ENCODE data around the gene PILRB.

The PILRB gene

DNA sequence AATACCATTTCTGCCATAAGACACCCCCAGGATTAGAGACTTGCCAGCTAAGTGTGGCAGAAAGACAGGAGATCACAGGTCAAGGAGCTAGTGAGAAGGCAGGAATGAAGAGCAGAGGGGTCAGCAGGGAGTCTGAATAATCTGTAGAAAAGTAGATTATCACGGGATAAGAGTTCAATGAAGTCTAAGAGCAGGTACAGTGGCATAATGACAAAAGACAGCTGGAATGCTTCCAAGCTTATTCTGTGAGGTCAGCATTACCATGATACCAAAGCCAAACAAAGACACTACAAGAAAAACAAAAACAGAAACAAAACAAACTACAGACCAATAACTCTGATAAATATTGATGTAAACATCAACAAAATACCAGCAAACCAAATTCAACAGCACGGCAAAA, 36.2 kb downstream of the PILRB start:
- no peak overlapping the region for H3K27ac ChIP-seq (ENCODE audit: poor library complexity, severe bottlenecking)
- no peaks in the 10 kb centered on the region for H3K4me1 ChIP-seq (ENCODE audit: insufficient read depth, poor library complexity, severe bottlenecking)
- TF ChIP-seq, protein P1, sequence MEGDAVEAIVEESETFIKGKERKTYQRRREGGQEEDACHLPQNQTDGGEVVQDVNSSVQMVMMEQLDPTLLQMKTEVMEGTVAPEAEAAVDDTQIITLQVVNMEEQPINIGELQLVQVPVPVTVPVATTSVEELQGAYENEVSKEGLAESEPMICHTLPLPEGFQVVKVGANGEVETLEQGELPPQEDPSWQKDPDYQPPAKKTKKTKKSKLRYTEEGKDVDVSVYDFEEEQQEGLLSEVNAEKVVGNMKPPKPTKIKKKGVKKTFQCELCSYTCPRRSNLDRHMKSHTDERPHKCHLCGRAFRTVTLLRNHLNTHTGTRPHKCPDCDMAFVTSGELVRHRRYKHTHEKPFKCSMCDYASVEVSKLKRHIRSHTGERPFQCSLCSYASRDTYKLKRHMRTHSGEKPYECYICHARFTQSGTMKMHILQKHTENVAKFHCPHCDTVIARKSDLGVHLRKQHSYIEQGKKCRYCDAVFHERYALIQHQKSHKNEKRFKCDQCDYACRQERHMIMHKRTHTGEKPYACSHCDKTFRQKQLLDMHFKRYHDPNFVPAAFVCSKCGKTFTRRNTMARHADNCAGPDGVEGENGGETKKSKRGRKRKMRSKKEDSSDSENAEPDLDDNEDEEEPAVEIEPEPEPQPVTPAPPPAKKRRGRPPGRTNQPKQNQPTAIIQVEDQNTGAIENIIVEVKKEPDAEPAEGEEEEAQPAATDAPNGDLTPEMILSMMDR (IDR thresholded peaks at IDR 0.05; ENCODE audit: poor library complexity, severe bottlenecking) = no peak
- DNase-seq (ENCODE audit: low spot score) = no peak
- H3K36me3 ChIP-seq (ENCODE audit: low read depth) = no peaks in the 10 kb centered on the region
- H3K9me3 ChIP-seq (ENCODE audit: severe bottlenecking) = no peaks in the 10 kb centered on the region
- no peaks in the 10 kb centered on the region for H3K27me3 ChIP-seq (ENCODE audit: insufficient read depth, poor library complexity, severe bottlenecking)
- H3K4me3 ChIP-seq (ENCODE audit: severe bottlenecking) = no peak overlapping the region
- ATAC-seq (ENCODE audit: low read depth) = no peak

DNA sequence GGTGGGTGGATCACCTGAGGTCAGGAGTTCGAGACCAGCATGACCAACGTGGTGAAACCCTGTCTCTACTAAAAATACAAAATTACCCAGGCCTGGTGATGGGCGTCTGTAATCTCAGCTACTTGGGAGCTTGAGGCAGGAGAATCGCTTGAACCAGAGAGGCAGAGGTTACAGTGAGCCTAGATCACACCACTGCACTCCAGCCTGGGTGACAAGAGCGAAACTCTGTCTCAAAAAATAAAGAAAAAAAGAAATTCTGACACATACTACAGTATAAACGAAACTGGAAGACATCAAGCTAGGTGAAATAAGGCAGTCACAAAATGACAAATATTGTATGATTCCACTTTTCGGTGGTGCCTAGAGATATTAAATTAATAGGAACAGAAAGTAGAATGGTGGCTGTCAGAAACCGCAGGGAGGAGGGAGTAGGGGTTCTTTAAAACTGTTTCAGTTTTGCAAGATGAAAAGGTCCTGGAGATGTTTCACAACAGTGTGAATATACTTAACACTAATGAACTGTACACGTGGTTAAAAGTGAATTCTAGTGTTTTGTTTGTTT, 38.6 kb downstream of the PILRB start:
- TF ChIP-seq, protein P1 (IDR thresholded peaks at IDR 0.05; ENCODE audit: poor library complexity, severe bottlenecking) = no peak
- Histone ChIP-seq H3K4me3 (ENCODE audit: severe bottlenecking) (no peak overlapping the region), H3K36me3 (ENCODE audit: low read depth) (no peaks in the 10 kb centered on the region), H3K27me3 (ENCODE audit: insufficient read depth, poor library complexity, severe bottlenecking) (no peaks in the 10 kb centered on the region), H3K9me3 (ENCODE audit: severe bottlenecking) (no peaks in the 10 kb centered on the region), H3K4me1 (ENCODE audit: insufficient read depth, poor library complexity, severe bottlenecking) (no peaks in the 10 kb centered on the region), H3K27ac (ENCODE audit: poor library complexity, severe bottlenecking) (no peak overlapping the region)
- DNase-seq (ENCODE audit: low spot score) = no peak
- ATAC-seq (ENCODE audit: low read depth) = no peak

DNA sequence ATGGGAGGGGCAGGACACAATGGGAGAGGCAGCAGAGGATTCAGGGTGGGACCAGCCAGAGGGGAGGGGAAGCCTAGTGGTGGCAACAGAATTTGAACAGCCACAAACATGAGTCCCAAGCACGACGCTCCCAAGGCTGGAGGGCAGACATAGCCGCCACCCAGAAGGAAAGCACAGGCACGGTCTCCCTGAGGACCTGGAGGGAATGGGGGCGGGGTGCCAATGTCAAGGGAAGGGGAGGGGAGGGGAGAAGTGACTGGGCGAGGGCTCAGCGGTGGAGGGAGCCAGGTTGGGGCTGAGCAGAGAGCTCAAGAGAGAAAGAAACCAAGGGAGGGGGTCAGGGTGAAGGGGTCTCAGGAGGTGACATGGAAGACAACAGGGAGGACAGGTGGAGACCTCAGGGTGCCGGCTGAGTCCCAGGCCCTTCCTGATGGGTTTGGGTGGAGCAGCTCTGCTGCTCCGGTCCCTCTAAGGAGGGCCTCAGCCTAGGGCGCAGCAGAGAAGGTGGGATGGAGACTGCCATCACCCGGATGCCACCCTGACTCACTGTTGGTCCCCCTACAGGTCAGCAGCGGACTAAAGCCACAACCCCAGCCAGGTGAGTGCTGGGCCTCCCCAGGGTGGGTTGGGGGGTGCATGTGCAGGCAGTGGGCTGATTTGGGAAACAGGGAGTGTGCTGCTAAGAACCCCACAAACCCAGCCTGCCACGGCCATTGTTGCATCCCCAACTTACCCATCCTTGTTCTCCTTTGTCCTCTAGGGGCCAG, 39.6 kb downstream of the PILRB start:
- H3K27me3 ChIP-seq (ENCODE audit: insufficient read depth, poor library complexity, severe bottlenecking) = no peaks in the 10 kb centered on the region
- no peaks in the 10 kb centered on the region for H3K4me1 ChIP-seq (ENCODE audit: insufficient read depth, poor library complexity, severe bottlenecking)
- ATAC-seq (ENCODE audit: low read depth) = peak; percentile 21; the same call in 1 of the 3 replicates
- H3K9me3 ChIP-seq (ENCODE audit: severe bottlenecking) = no peaks in the 10 kb centered on the region
- TF ChIP-seq, protein P1 (IDR thresholded peaks at IDR 0.05; ENCODE audit: poor library complexity, severe bottlenecking) = no peak
- DNase-seq (ENCODE audit: low spot score) = no peak
- no peak overlapping the region for H3K27ac ChIP-seq (ENCODE audit: poor library complexity, severe bottlenecking)
- H3K4me3 ChIP-seq (ENCODE audit: severe bottlenecking) = no peak overlapping the region
- H3K36me3 ChIP-seq (ENCODE audit: low read depth) = no peaks in the 10 kb centered on the region

DNA sequence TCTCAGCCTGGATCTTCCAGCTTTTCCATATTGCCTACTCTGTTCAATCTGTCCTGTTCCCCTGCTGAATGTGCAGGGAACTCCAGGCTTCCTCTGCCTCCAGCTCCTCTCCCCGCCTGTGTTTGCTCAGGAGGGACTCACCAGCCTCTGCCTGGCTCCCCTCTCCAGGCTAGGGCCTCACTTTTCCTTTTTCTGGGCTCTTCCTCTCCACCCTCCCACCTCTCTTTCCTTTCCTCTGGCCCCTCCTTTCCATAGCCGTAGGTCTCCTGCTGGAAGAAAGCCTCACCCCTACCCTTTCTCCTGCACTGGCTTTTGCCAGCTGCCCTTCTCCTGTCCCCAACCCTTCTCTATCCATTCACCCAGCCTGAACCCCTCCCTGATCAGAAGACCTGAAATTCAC, 40.3 kb downstream of the PILRB start:
- H3K4me3 ChIP-seq (ENCODE audit: severe bottlenecking) = no peak overlapping the region
- ATAC-seq (ENCODE audit: low read depth) (no peak), DNase-seq (ENCODE audit: low spot score) (no peak)
- no peaks in the 10 kb centered on the region for H3K4me1 ChIP-seq (ENCODE audit: insufficient read depth, poor library complexity, severe bottlenecking)
- H3K9me3 ChIP-seq (ENCODE audit: severe bottlenecking) = no peaks in the 10 kb centered on the region
- no peaks in the 10 kb centered on the region for H3K27me3 ChIP-seq (ENCODE audit: insufficient read depth, poor library complexity, severe bottlenecking)
- TF ChIP-seq, protein P1 (IDR thresholded peaks at IDR 0.05; ENCODE audit: poor library complexity, severe bottlenecking) = no peak
- H3K27ac ChIP-seq (ENCODE audit: poor library complexity, severe bottlenecking) = no peak overlapping the region
- H3K36me3 ChIP-seq (ENCODE audit: low read depth) = no peaks in the 10 kb centered on the region

DNA sequence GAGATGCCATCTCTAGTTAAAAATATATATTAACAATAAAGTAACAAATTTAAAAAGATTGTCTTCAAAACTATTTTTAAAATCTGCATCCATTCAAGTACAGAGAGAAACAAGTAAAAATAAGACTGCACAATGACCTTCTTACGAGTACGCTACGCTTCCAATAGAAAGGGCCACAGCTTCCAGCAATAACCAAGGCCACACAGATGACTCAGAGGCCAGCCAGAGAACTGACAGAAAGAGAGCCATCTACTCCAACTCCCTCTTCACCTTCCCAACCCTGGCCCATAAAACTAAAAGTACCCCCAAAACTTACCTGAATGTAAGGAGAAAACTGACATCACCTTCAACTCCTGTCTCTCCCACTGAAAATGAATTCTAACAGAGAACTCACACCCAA, 42.1 kb downstream of the PILRB start:
- Histone ChIP-seq H3K4me1 (ENCODE audit: insufficient read depth, poor library complexity, severe bottlenecking) (no peaks in the 10 kb centered on the region), H3K4me3 (ENCODE audit: severe bottlenecking) (no peak overlapping the region), H3K36me3 (ENCODE audit: low read depth) (no peaks in the 10 kb centered on the region), H3K9me3 (ENCODE audit: severe bottlenecking) (no peaks in the 10 kb centered on the region), H3K27ac (ENCODE audit: poor library complexity, severe bottlenecking) (no peak overlapping the region), H3K27me3 (ENCODE audit: insufficient read depth, poor library complexity, severe bottlenecking) (no peaks in the 10 kb centered on the region)
- ATAC-seq (ENCODE audit: low read depth) (no peak), DNase-seq (ENCODE audit: low spot score) (no peak)
- TF ChIP-seq, protein P1 (IDR thresholded peaks at IDR 0.05; ENCODE audit: poor library complexity, severe bottlenecking) = no peak

Measured in RWPE2 (cell line).